ENCODE measurements around the gene SEC14L1.

DNA sequence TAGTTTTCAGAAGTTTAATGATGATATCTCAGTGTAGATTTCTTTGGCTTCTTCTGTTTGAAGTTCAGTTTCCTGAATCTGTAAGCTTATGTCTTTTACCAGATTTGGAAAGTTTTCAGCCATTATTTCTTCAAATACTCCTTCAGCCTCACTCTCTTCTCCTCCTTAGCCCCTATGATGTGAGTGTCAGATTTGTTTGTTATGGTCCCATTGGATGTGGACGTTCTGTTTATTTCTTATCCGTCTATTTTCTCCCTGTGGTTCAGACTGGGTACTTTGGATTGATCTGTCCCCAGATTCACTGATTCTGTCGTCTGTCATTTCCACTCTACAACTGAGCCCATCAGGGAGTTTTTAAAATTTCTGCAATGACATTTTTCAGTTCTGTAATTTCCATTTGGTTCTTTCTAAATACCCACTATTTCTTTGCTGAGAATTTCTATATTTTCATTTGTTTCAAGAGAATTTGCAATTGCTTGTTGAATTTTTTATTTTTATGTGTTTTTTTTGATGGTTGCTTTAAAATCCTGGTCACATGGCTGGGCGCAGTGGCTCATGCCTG, 110.9 kb downstream of the SEC14L1 start:
- TF ChIP-seq, protein P1, sequence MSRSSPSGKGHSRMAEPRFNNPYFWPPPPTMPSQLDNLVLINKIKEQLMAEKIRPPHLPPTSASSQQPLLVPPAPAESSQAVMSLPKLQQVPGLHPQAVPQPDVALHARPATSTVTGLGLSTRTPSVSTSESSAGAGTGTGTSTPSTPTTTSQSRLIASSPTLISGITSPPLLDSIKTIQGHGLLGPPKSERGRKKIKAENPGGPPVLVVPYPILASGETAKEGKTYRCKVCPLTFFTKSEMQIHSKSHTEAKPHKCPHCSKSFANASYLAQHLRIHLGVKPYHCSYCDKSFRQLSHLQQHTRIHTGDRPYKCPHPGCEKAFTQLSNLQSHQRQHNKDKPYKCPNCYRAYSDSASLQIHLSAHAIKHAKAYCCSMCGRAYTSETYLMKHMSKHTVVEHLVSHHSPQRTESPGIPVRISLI (tag by site-specific recombination; IDR thresholded peaks at IDR 0.05): no peak
- TF ChIP-seq ZFP37 (tag by site-specific recombination; IDR thresholded peaks at IDR 0.05): no peak
- no peak for TF ChIP-seq ZNF664 (tag by site-specific recombination; IDR thresholded peaks at IDR 0.05)
